WI38 (cell line): Measurements from ENCODE around the gene ASB10.

Experiments used
- H3K4me3 ChIP-seq: 2 replicates; pipeline ENCODE4 v1.5.1; 2011; ENCODE audit warnings: low read depth, mild to moderate bottlenecking, control low read depth, low read length
- TF ChIP-seq, protein P1 (sequence below): IDR thresholded peaks from 2 replicates; pipeline ENCODE4 v1.5.1; 2012; ENCODE audit warnings: low read depth, mild to moderate bottlenecking, control low read depth, low read length

ASB10 gene

DNA sequence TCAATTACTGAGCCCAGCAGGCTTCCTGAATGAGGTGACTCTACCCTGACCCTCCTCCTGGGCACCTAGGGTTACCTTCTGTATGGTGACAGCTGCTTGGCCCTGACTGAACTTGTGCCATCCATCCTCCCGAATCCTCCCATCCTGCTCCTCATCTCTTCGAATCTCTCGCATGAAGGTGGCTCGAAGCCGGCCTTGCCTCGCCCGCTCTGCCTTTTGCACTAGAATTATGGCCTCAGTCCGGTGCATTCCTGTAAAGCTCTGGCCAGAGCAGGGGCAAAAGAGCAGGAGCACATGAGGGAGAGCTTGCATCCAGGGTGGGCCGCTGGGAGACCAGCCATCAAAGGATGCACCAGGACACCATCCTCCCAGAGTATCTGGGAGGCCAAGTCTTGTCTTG lies 15.8 kb upstream of the ASB10 start:
- TF ChIP-seq, protein P1, sequence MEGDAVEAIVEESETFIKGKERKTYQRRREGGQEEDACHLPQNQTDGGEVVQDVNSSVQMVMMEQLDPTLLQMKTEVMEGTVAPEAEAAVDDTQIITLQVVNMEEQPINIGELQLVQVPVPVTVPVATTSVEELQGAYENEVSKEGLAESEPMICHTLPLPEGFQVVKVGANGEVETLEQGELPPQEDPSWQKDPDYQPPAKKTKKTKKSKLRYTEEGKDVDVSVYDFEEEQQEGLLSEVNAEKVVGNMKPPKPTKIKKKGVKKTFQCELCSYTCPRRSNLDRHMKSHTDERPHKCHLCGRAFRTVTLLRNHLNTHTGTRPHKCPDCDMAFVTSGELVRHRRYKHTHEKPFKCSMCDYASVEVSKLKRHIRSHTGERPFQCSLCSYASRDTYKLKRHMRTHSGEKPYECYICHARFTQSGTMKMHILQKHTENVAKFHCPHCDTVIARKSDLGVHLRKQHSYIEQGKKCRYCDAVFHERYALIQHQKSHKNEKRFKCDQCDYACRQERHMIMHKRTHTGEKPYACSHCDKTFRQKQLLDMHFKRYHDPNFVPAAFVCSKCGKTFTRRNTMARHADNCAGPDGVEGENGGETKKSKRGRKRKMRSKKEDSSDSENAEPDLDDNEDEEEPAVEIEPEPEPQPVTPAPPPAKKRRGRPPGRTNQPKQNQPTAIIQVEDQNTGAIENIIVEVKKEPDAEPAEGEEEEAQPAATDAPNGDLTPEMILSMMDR: no peak
- no peak overlapping the region for H3K4me3 ChIP-seq

DNA sequence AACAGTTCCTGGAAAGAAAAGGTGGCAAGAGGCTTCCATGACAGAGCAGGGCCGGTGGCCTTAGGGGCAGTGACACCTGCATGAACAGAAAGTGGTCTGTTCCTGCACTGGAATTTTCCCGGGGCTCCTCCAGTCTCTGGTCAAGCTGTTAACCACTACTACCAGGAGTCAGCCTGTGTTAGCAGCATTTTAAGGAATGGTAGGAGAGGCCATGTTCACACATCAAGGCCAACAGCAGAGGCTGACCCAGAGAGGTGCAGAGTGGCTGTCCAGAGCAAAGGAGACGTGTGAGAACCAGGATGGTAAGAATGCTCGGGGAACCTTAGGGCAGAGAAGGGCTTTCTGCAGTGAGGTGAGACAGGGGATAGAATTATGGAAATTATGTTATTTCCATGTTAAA lies 14.7 kb upstream of the ASB10 start:
- TF ChIP-seq, protein P1: no peak
- H3K4me3 ChIP-seq: no peak overlapping the region

DNA sequence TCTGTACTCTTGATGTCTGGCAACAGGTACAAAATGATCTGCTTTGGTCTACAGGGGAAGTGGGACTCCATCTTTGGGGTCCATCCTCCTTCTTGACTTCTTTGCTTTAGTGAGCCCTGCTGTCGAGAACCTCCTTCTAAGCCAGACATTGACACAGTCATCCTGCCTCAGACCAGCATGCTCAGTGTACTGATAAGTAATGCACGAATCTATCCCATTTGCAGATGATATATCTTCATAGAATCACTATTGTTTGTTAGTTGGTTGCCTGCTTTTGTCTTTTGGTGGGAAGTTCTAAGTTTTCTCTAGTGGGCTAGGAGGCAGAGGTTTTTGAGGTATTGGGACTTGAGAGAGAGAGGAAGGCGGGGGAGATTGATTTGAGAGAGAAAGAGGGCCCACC lies 14.3 kb upstream of the ASB10 start:
- TF ChIP-seq, protein P1: no peak
- no peak overlapping the region for H3K4me3 ChIP-seq

DNA sequence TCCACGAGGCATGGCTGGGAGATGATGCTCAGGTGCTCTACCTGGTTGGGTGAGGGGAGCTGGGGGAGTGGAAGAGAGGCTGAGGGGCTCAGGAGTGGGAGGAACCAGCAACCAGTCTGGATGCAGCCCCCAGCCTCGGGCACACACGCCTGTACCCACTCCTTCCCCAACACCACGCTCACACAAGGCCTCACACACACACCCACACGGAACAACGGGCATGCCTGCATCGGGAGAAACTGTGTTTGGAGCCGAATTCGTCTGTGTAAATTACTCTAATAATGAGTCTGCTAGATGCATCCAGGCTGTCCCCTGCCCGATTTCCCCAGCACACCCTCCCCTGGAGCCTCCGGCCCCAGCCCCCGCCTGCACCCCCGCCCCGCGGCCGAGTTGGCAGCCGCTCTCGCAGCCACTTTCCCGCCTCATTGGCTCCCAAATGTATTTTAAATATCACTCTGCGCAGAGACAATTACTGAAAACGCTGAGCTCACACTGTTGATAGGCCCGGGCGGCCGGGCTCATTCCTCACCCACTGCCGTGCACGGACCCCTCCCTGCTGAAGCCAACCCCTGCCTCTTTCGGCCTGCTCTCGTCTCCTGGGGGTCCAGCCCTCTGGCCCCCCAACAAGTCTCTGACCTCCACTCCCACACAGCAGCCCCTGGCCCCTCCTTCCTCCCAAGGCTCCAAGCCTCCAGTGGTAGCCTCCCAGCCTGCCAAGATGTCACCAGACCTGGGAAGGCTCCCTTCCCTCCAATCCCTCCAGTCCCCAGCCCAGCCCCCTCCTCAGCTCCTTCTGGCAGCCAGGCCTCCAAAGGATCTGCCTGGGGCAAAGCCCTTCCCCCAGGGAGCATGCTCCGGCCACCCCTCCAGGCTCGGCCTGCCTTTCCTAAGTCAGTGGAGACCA lies 12.1 kb upstream of the ASB10 start:
- TF ChIP-seq, protein P1: no peak
- no peak overlapping the region for H3K4me3 ChIP-seq

DNA sequence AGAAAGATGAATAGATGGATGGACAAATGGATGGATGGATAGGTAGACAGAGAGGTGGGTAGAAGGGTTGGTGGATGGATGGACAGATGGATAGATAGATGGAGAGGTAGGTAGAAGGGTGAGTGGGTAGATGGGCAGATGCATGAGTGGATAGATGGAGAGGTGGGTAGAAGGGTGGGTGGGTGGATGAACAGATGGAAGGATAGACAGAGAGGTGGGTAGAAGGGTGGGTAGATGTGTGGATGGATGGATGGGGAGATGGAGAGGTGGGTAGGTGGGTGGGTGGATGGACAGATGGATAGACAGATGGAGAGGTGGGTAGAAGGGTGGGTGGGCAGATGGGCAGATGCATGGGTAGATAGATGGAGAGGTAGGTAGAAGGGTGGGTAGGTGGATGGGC lies 10.9 kb upstream of the ASB10 start:
- H3K4me3 ChIP-seq: no peak overlapping the region
- TF ChIP-seq, protein P1: no peak

DNA sequence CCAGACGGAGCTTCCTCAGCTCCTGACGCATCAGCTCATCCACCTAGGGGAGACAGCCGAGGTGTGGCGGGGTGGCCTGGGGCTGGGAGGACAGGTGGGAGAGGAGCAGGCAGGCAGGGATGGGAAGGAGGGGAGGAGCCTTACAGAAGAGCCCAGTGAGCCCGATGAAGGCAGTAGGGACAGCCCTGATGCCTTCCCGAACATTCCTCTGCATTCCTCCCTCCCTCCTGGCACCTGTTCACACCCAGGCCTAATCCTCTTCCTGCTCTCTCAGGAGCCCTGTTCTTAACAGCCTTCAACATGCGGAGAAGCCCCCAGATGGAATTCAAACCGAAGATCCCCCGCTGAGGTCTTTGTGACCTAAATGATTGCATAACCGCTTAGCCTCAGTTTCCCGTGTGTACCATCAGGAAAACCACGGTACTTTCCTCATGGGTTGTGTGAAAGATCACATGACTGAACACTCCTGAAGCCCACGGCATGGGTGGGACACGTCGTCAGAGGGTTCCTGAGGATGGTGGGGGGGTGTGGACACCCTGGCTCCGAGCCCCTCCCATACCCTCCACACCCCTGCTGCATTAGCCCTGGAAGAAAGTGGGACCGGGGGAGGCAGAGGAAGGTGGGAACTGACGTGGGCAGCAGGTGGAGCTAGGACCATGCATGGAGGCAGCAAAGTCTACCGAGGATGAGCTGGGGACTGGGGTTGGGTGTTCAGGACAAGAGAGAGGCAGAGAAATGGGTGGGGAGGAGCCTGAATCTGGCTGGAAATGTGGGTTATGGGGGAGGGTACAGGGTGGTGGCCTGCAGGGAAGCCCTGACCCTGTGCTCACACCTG lies 8.8 kb upstream of the ASB10 start:
- TF ChIP-seq, protein P1: no peak

DNA sequence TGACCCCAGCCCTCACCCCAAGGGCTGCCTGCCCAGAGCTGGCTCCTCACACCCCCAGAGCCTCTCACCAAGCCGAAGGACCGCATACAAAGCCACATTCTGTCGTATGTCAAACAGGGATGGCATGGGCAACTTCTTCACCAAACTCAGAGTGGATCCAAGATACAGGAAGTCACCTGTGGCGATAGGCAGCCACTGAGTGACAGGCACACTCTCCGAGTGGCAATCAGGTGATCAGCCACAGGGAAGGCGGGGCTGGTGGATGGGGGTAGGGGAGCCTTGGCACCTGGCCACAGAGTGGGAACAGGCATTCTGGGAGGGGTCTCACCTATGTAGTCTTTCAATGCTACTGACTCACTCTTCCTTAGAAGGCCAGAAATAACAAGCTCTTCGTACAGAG lies 7.1 kb upstream of the ASB10 start:
- TF ChIP-seq, protein P1: no peak
- H3K4me3 ChIP-seq: no peak overlapping the region

More for the DNA sequence above, 8.8 kb upstream of the ASB10 start:
- no peak overlapping the region for H3K4me3 ChIP-seq
